Measurements from ENCODE around the gene ASPDH. TPM values are rescaled to one million over a fixed set of nuclear protein-coding genes. Genes with fewer than 3 reads are reported as not detected.
"Not testable (repeated sequence)": the region's sequence is repeated elsewhere in the genome, so short reads cannot be mapped to it uniquely, and the experiment has no call there.

The ASPDH gene
- total RNA-seq, 4 donors from 2014 or later = not detected

GRCh38 chr19:50475101-50475568, 38.6 kb downstream of the ASPDH start:
- peaks cover 0 to 18% of the 10 kb centered on the region in 2 donors for H3K36me3 ChIP-seq
- intact Hi-C loops (cut with DNase I; ENCODE audit: low total_unique reads) = no loop called here
- DNase-seq (peak in 1 of 2 donors; percentile 12), ATAC-seq (no peak)
- H3K27ac ChIP-seq = no peak overlapping the region
- TF ChIP-seq, protein P1, sequence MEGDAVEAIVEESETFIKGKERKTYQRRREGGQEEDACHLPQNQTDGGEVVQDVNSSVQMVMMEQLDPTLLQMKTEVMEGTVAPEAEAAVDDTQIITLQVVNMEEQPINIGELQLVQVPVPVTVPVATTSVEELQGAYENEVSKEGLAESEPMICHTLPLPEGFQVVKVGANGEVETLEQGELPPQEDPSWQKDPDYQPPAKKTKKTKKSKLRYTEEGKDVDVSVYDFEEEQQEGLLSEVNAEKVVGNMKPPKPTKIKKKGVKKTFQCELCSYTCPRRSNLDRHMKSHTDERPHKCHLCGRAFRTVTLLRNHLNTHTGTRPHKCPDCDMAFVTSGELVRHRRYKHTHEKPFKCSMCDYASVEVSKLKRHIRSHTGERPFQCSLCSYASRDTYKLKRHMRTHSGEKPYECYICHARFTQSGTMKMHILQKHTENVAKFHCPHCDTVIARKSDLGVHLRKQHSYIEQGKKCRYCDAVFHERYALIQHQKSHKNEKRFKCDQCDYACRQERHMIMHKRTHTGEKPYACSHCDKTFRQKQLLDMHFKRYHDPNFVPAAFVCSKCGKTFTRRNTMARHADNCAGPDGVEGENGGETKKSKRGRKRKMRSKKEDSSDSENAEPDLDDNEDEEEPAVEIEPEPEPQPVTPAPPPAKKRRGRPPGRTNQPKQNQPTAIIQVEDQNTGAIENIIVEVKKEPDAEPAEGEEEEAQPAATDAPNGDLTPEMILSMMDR (IDR thresholded peaks at IDR 0.05 in 4 of 5, conservative IDR thresholded peaks at IDR 0.05 in 1 of 5) = no peak
- TF ChIP-seq POLR2A (IDR thresholded peaks at IDR 0.05) = no peak
- in situ Hi-C loops (cut with MboI; ENCODE audit: low sequenced_read_pairs in 4 of 4) = no loop called here
- no peak overlapping the region for H3K4me3 ChIP-seq
- H3K27me3 ChIP-seq = no peaks in the 10 kb centered on the region
- H3K9me3 ChIP-seq = no peaks in the 10 kb centered on the region
- H3K4me1 ChIP-seq = peaks cover 13 to 18% of the 10 kb centered on the region in 2 donors

DNA sequence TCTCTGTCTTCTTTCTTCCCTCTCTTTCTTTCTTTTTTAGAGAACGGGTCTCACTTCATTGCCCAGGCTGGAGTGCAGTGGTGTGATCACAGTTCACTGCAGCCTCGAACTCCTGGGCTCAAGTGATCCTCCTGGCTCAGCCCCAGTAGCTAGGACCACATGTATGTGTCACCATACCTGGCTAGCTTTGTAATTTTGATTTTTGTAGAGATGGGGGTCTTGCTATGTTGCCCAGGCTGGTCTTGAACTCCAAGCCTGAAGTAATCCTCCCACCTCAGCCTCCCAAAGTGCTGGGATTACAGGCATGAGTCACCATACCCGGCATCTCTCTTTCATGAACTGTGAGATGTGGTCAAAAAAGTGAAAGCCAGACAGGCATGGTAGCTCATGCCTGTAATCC, 40.4 kb downstream of the ASPDH start:
- H3K9me3 ChIP-seq; H3K36me3 ChIP-seq; H3K4me3 ChIP-seq; DNase-seq; intact Hi-C loops (cut with DNase I; ENCODE audit: low total_unique reads); H3K27me3 ChIP-seq; H3K27ac ChIP-seq; ATAC-seq: not testable (repeated sequence)
- in situ Hi-C loops (cut with MboI; ENCODE audit: low sequenced_read_pairs in 4 of 4) = loop anchor here in 1 of 4 donors (25.0 kb wide), 1 partner anchor 111 kb away; the partner anchor contains the start of gene NAPSA
- H3K4me1 ChIP-seq = peaks cover 13 to 15% of the 10 kb centered on the region in 2 donors

DNA sequence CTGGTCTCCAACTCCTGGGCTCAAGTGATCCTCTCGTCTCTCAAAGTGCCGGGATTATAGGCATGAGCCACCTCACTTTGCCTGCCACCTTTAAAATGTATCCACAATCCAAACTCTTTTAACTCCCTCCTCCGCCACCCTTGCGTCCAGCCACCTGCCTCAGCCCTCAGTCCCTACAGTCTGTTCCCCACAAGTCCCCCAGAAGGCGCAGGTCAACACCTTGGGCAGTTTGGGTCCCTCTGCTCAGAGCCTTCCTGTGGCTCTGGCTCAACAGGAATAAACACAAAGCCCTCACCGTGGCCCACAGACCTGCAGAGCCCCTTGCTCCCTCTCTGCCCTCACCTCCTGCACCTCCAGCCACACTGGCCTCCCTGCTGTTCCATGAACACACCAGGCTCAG, 44.9 kb downstream of the ASPDH start:
- Histone ChIP-seq H3K27ac (peak overlapping the region in 2 of 4 donors; percentile 13 to 75), H3K9me3 (no peaks in the 10 kb centered on the region), H3K4me3 (no peak overlapping the region), H3K36me3 (no peaks in the 10 kb centered on the region), H3K27me3 (no peaks in the 10 kb centered on the region), H3K4me1 (peaks cover 0 to 8% of the 10 kb centered on the region in 2 donors)
- in situ Hi-C loops (cut with MboI; ENCODE audit: low sequenced_read_pairs in 4 of 4) = loop anchor here in 1 of 4 donors (25.0 kb wide), 1 partner anchor 107 kb away; the partner anchor contains the start of gene NAPSA
- intact Hi-C loops (cut with DNase I; ENCODE audit: low total_unique reads) = loop anchor here (10.0 kb wide), 1 partner anchor 86 kb away; no protein-coding TSS in a partner anchor
- DNase-seq (no peak), ATAC-seq (no peak)
- no peak for TF ChIP-seq POLR2A (IDR thresholded peaks at IDR 0.05)
- TF ChIP-seq, protein P1 (IDR thresholded peaks at IDR 0.05 in 4 of 5, conservative IDR thresholded peaks at IDR 0.05 in 1 of 5) = no peak

DNA sequence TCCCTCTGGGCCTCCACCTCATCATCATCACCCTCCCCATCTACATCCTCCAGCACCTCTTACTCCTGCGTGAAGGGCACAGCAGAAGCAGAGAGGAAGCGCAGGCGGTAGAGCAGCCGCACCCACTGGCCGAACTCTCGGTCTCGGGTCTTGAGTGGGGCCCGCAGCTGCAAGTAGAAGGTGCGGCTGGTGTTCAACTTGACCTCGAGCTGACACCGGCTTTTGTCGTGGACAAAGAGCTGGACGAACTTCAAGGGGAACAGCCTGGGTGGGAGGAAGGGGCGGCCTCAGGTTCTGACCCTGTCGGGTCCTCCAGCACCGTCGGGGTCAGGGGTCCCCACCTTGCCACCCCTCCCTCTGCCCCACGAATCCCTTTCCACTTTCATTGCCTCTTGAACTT, 46.1 kb downstream of the ASPDH start:
- in situ Hi-C loops (cut with MboI; ENCODE audit: low sequenced_read_pairs in 4 of 4) (loop anchor here in 1 of 4 donors (25.0 kb wide), 1 partner anchor 105 kb away; the partner anchor contains the start of gene NAPSA), intact Hi-C loops (cut with DNase I; ENCODE audit: low total_unique reads) (loop anchor here (2.0 to 10.0 kb wide), 2 partner anchors 35 to 87 kb away; partner anchors contain the start of gene MYBPC2)
- Histone ChIP-seq H3K27me3 (no peaks in the 10 kb centered on the region), H3K4me3 (no peak overlapping the region), H3K4me1 (peaks cover 0 to 8% of the 10 kb centered on the region in 2 donors), H3K9me3 (no peaks in the 10 kb centered on the region), H3K36me3 (no peaks in the 10 kb centered on the region), H3K27ac (peak overlapping the region in 3 of 4 donors; percentile 65 to 76 (median 75))
- no peak for TF ChIP-seq POLR2A (IDR thresholded peaks at IDR 0.05)
- TF ChIP-seq, protein P1 (IDR thresholded peaks at IDR 0.05 in 4 of 5, conservative IDR thresholded peaks at IDR 0.05 in 1 of 5) = no peak
- ATAC-seq (no peak), DNase-seq (no peak)

GRCh38 chr19:50466706-50467039, 47.0 kb downstream of the ASPDH start:
- in situ Hi-C loops (cut with MboI; ENCODE audit: low sequenced_read_pairs in 4 of 4) = loop anchor here in 1 of 4 donors (25.0 kb wide), 1 partner anchor 104 kb away; the partner anchor contains the start of gene NAPSA
- ATAC-seq (no peak), DNase-seq (no peak)
- intact Hi-C loops (cut with DNase I; ENCODE audit: low total_unique reads) = loop anchor here (2.0 to 10.0 kb wide), 2 partner anchors 34 to 88 kb away; partner anchors contain the start of gene MYBPC2
- no peaks in the 10 kb centered on the region for H3K27me3 ChIP-seq
- H3K36me3 ChIP-seq = no peaks in the 10 kb centered on the region
- no peak overlapping the region for H3K4me3 ChIP-seq
- TF ChIP-seq, protein P1 (IDR thresholded peaks at IDR 0.05 in 4 of 5, conservative IDR thresholded peaks at IDR 0.05 in 1 of 5) = no peak
- no peak for TF ChIP-seq POLR2A (IDR thresholded peaks at IDR 0.05)
- peaks cover 0 to 8% of the 10 kb centered on the region in 2 donors for H3K4me1 ChIP-seq
- peak overlapping the region; percentile 65 to 76 (median 71) for H3K27ac ChIP-seq
- H3K9me3 ChIP-seq = no peaks in the 10 kb centered on the region
